ENCODE data around the gene PPM1H.
"Not testable (repeated sequence)": the region's sequence is repeated elsewhere in the genome, so short reads cannot be mapped to it uniquely, and the experiment has no call there.

Gene PPM1H

DNA sequence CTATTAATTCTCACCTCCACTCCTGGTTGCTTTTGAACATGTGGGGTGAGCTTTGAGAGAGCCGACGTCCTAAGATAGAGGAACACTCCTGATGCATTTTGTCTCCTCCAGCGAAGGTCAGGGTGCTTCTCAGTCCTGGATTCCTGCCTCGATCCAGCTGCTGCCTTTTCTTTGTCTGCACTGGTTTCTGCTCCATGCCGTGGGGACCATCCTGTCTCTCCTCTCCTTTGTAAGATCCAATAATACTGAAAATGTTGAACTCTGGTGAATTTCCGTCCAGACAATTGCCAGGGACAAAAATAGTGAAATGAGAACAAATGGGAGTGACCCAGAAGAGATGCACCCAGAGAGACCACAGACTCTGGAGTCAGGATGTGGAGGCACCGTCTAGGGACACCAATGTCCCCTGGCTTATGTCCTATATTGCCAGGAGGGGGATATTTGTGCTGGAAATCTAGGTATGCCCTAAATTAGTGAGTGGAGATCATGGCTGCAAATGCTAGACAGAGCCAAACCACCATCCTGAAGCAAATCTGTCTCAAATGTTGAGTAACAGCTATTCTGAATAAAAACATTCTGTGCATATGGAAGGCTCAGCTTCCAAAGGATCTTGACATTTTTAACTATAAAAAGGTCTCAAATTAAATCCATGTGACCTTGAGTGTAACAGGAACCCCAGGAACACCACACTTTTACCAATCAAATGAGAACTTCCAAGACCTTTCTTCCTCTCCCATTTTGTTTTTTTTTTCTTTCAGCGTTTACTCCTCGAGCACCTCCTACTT, 170.9 kb downstream of the PPM1H start:
- DNase-seq (ENCODE audit: low read depth): no peak

- DNase-seq (ENCODE audit: low read depth): no peak
These were observed 171.6 kb downstream of the PPM1H start for GRCh38 chr12:62763312-62763711.

- no peak for DNase-seq (ENCODE audit: low read depth)
These were observed 172.3 kb downstream of the PPM1H start for GRCh38 chr12:62762645-62763044.

- DNase-seq (ENCODE audit: low read depth): no peak
These were observed 173.3 kb downstream of the PPM1H start for GRCh38 chr12:62761658-62762057.

- DNase-seq (ENCODE audit: low read depth): no peak
These were observed 174.2 kb downstream of the PPM1H start for GRCh38 chr12:62760779-62761178.

DNA sequence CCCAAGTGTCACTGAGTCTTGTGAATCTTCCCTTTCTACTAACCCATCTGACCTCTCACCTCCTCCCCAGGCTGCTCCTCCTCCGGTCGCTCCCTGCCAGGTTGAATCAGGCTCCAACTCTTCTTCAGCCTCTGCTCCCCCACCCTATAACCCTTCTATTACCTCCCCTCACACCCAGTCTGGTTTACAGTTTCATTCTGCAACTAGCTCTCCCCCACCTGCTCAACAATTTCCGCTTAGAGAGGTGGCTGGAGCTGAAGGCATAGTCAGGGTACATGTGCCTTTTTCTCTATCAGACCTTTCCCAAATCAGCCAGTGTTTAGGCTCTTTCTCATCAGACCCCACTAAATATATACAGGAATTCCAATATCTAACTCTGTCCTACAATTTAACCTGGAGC, 174.6 kb downstream of the PPM1H start:
- DNase-seq (ENCODE audit: low read depth): not testable (repeated sequence)

DNA sequence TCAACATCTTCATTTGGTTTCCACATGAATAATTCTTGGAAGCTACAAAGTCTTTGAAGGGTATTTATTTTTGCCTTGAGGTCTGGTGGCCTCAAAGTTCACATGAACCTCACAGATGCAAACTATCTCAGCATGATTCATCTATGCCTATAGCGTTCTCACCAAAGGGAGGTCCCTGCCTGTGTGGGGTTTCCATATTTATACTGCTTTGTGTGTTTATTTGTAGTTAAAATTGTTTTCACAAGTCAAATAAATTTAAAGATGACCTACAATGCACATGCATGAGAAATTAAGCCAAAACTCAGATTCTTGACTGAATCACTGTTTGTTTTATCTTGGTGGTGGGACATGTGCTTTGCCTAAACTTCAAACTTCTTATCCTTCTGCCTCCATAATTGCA, 176.7 kb downstream of the PPM1H start:
- DNase-seq (ENCODE audit: low read depth): no peak

GRCh38 chr12:62757048-62757447, 177.9 kb downstream of the PPM1H start:
- DNase-seq (ENCODE audit: low read depth): no peak

GRCh38 chr12:62754706-62755105, 180.2 kb downstream of the PPM1H start:
- DNase-seq (ENCODE audit: low read depth): no peak

DNA sequence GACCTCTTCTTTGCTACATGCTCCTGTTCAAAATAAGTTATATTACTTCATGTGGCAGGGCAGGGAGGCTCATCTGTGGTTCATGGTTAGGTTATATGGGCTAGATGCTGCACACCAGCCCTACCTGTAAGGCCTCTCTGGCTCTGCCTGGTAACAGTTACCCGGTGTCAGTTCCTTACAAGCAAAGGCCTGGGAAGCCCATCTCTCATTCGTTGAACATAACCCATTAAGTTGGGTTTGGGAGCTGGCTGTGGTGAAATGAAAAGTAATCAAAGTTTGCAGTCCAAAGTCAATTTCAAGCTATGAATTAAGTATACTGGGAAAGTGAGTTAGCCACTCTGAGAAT, 183.2 kb downstream of the PPM1H start:
- DNase-seq (ENCODE audit: low read depth): no peak

GRCh38 chr12:62750941-62751809, 183.8 kb downstream of the PPM1H start:
- DNase-seq (ENCODE audit: low read depth): no peak

GRCh38 chr12:62749586-62749985, 185.4 kb downstream of the PPM1H start:
- no peak for DNase-seq (ENCODE audit: low read depth)

DNA sequence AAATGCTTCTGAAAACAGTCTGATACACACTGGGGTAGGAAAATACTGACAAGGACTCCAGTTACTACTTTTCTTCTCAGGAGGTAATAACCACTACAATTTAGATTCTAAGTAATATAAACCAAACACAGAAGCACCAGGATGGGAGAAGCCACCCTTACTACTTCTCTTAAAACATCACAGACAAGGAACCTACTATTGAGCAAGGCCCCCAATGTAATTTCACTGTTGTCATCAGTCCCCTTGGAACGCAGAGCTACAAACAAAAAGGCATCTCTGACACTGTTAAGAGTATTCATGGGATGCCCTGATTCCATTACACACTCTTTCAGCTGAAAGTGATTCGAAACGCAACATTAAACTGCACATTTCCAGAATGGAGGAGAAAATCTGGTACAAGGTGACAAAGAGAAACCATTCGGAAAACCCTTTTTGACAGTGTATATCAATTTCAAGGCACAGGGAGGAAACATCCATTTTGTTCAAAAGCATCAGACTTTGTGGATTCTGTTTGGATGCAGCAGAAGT, 185.9 kb downstream of the PPM1H start:
- DNase-seq (ENCODE audit: low read depth): no peak

GRCh38 chr12:62744551-62744950, 190.4 kb downstream of the PPM1H start:
- no peak for DNase-seq (ENCODE audit: low read depth)

GRCh38 chr12:62739266-62740015, 195.5 kb downstream of the PPM1H start:
- DNase-seq (ENCODE audit: low read depth): no peak

- no peak for DNase-seq (ENCODE audit: low read depth)
These were observed 196.3 kb downstream of the PPM1H start for GRCh38 chr12:62738616-62739015.

DNA sequence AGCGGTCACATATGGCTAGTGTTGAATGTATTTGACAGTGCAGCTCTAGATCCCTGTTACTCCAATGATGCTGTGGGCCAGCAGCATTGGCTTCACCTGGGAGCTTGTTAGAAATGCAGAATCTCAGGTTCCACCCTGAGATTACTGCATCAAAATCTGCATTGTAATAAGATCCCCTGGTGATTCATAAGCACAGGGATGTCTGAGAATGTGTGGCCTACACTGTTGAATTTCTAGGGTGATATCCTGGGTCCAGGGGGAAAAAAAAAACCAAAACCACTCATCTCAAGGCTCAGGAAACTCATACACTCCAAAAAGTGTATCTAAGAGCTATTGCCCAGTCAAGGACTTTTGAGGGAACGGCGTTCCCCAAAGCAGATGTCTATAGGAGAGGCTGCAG, 196.8 kb downstream of the PPM1H start:
- no peak for DNase-seq (ENCODE audit: low read depth)

DNA sequence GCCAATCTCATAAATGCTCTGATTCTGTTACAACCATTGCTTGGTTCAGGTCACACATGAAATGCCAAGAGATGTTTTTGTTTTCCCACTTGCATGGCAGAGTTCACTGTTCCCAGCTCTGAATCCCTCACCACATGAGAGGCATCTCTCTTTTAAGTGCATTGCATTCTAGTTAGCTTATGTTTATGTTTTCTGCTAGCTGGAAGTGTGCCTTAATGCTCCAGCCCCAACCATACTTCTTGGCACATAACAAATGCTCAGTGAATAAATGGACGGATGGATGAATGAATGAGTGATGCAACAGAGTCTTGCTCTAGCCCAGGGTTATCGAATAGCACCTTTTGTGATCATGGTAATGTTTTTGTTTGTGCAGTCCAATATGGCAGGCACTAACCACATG, 197.3 kb downstream of the PPM1H start:
- DNase-seq (ENCODE audit: low read depth): no peak

GRCh38 chr12:62737188-62737587, 197.8 kb downstream of the PPM1H start:
- no peak for DNase-seq (ENCODE audit: low read depth)

DNA sequence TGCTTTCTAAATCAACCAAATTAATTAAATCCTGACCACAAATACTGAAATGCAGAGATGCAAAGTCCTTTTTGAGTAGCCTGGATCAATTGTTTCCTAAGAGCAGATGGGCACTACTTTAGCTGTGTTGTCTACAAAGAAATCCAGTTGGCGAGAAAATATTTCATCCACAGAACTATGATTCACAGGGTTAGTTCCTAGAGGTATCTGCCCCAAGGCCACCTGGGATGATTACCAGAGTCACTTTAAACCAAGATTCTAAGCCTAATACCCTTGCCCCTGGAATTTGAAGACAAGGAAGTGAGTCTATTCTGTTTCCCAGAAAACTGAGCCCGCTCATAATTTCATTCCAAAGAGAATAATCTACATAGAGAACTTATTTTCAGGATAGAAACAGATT, 198.4 kb downstream of the PPM1H start:
- DNase-seq (ENCODE audit: low read depth): no peak

- no peak for DNase-seq (ENCODE audit: low read depth)
These were observed 202.0 kb downstream of the PPM1H start for GRCh38 chr12:62732861-62733427.

Measured in stimulated activated CD8-positive, alpha-beta memory T cell treated with anti-CD3 and anti-CD28 coated beads, Interleukin-7, amount 100 ng/mL, for 24 hours (primary cell).